Measurements from ENCODE around the gene LRRC26.

LRRC26 gene

GRCh38 chr9:137152844-137153405 is 16.9 kb downstream of the LRRC26 start:
- no peak for DNase-seq (ENCODE audit: low read depth in 2 of 2)

- DNase-seq (ENCODE audit: low read depth in 2 of 2): no peak
Observed at GRCh38 chr9:137150617-137151457, 19.0 kb downstream of the LRRC26 start.

- no peak for DNase-seq (ENCODE audit: low read depth in 2 of 2)
Observed at GRCh38 chr9:137149942-137150616, 19.8 kb downstream of the LRRC26 start.

- no peak for DNase-seq (ENCODE audit: low read depth in 2 of 2)
Observed at GRCh38 chr9:137149363-137149762, 20.5 kb downstream of the LRRC26 start.

GRCh38 chr9:137148661-137149060 is 21.2 kb downstream of the LRRC26 start:
- DNase-seq (ENCODE audit: low read depth in 2 of 2): no peak

GRCh38 chr9:137148242-137148641 is 21.6 kb downstream of the LRRC26 start:
- no peak for DNase-seq (ENCODE audit: low read depth in 2 of 2)

- DNase-seq (ENCODE audit: low read depth in 2 of 2): no peak
Observed at GRCh38 chr9:137147793-137148160, 22.1 kb downstream of the LRRC26 start.

GRCh38 chr9:137147091-137147792 is 22.6 kb downstream of the LRRC26 start:
- no peak for DNase-seq (ENCODE audit: low read depth in 2 of 2)

- no peak for DNase-seq (ENCODE audit: low read depth in 2 of 2)
Observed at GRCh38 chr9:137146527-137146918, 23.3 kb downstream of the LRRC26 start.

GRCh38 chr9:137145731-137146526 is 23.9 kb downstream of the LRRC26 start:
- no peak for DNase-seq (ENCODE audit: low read depth in 2 of 2)

GRCh38 chr9:137143459-137143858 is 26.4 kb downstream of the LRRC26 start:
- no peak for DNase-seq (ENCODE audit: low read depth in 2 of 2)

GRCh38 chr9:137141976-137142936 is 27.6 kb downstream of the LRRC26 start:
- no peak for DNase-seq (ENCODE audit: low read depth in 2 of 2)

- DNase-seq (ENCODE audit: low read depth in 2 of 2): no peak
Observed at GRCh38 chr9:137141050-137141810, 28.6 kb downstream of the LRRC26 start.

GRCh38 chr9:137140151-137141012 is 29.5 kb downstream of the LRRC26 start:
- no peak for DNase-seq (ENCODE audit: low read depth in 2 of 2)

GRCh38 chr9:137139468-137140150 is 30.2 kb downstream of the LRRC26 start:
- DNase-seq (ENCODE audit: low read depth in 2 of 2): no peak

GRCh38 chr9:137138722-137139467 is 31.0 kb downstream of the LRRC26 start, which contains the start of gene GRIN1:
TSS of gene GRIN1 (plus strand) at chr9:137139154. CDS start at chr9:137139487, 333 bp downstream.
- DNase-seq (ENCODE audit: low read depth in 2 of 2): no peak

GRCh38 chr9:137138058-137138721 is 31.7 kb downstream of the LRRC26 start:
- DNase-seq (ENCODE audit: low read depth in 2 of 2): no peak

All from stimulated activated CD8-positive, alpha-beta memory T cell treated with anti-CD3 and anti-CD28 coated beads, Interleukin-15, amount 100 ng/mL, for 4 hours (primary cell).